Mesendoderm (in vitro differentiated cells): Measurements from ENCODE around the gene PC.
A peak's percentile ranks its signal among the peaks of the same experiment; 100 is the strongest.

Source experiments
- DNase-seq: peaks from one replicate; pipeline ENCODE4 v3.0.0; 2013
- H2AK5ac ChIP-seq: 2 replicates; pipeline ENCODE4 v1.6.1; 2013; ENCODE audit warnings: low read length, inconsistent platforms
- H2BK120ac ChIP-seq: 2 replicates; pipeline ENCODE4 v1.6.1; 2013; ENCODE audit warnings: low read depth, mild to moderate bottlenecking, low read length, moderate library complexity, mixed read lengths
- H2BK15ac ChIP-seq: replicated peaks from 2 replicates; pipeline ENCODE4 v1.6.1; 2013; ENCODE audit warnings: low read depth, mild to moderate bottlenecking, moderate library complexity
- H2BK5ac ChIP-seq: 2 replicates; pipeline ENCODE4 v1.6.1; 2013; ENCODE audit warnings: low read length, inconsistent platforms
- H3K18ac ChIP-seq: 2 replicates; pipeline ENCODE4 v1.6.1; 2013; ENCODE audit warnings: mild to moderate bottlenecking, low read length, mixed read lengths
- H3K23ac ChIP-seq: one replicate; pipeline ENCODE4 v1.6.1; 2013; ENCODE audit warnings: low read length
- H3K27ac ChIP-seq: 2 replicates; pipeline ENCODE4 v1.5.1; 2013; ENCODE audit warnings: low read depth, mild to moderate bottlenecking, inconsistent platforms, low read length, moderate library complexity
- H3K27me3 ChIP-seq: 2 replicates; pipeline ENCODE4 v1.6.1; 2013; ENCODE audit warnings: low read length, control low read depth, mild to moderate bottlenecking, inconsistent platforms; ENCODE audit not compliant: insufficient read depth, poor library complexity
- H3K36me3 ChIP-seq: 2 replicates; pipeline ENCODE4 v1.6.1; 2013; ENCODE audit warnings: low read length, inconsistent platforms; ENCODE audit not compliant: control insufficient read depth, insufficient read depth
- H3K4ac ChIP-seq: one replicate; pipeline ENCODE4 v1.6.1; 2013; ENCODE audit warnings: low read depth, mild to moderate bottlenecking, low read length, moderate library complexity
- H3K4me1 ChIP-seq: 2 replicates; pipeline ENCODE4 v1.6.1; 2013; ENCODE audit warnings: low read depth, low read length, inconsistent platforms; ENCODE audit not compliant: control insufficient read depth
- H3K4me2 ChIP-seq: 2 replicates; pipeline ENCODE4 v1.6.1; 2013; ENCODE audit warnings: low read length
- H3K4me3 ChIP-seq: 2 replicates; pipeline ENCODE4 v1.5.1; 2013; ENCODE audit warnings: mild to moderate bottlenecking, low read length
- H3K56ac ChIP-seq: one replicate; pipeline ENCODE4 v1.6.1; 2013; ENCODE audit warnings: low read length
- H3K79me1 ChIP-seq: 2 replicates; pipeline ENCODE4 v1.6.1; 2013; ENCODE audit warnings: low read length, inconsistent platforms
- H3K79me2 ChIP-seq: 2 replicates; pipeline ENCODE4 v1.6.1; 2013; ENCODE audit warnings: mild to moderate bottlenecking, low read length; ENCODE audit not compliant: control insufficient read depth, insufficient read depth
- H3K9ac ChIP-seq: 2 replicates; pipeline ENCODE4 v1.6.1; 2013; ENCODE audit warnings: low read length, inconsistent platforms
- H4K5ac ChIP-seq: one replicate; pipeline ENCODE4 v1.6.1; 2013; ENCODE audit warnings: low read length
- H4K8ac ChIP-seq: one replicate; pipeline ENCODE4 v1.6.1; 2013; ENCODE audit warnings: low read depth, mild to moderate bottlenecking, control low read depth, low read length, moderate library complexity
- WGBS: extraction: QIAGEN DNeasy Blood & Tissue Kit; methylation state at CpG from one replicate; pipeline ENCODE4 v1.1.7; 2013; ENCODE audit warnings: low lambda C conversion rate, missing lambda C conversion rate; ENCODE audit not compliant: insufficient coverage; ENCODE audit errors: extremely low coverage; 5-methylcytosine and 5-hydroxymethylcytosine counted together

PC gene

DNA sequence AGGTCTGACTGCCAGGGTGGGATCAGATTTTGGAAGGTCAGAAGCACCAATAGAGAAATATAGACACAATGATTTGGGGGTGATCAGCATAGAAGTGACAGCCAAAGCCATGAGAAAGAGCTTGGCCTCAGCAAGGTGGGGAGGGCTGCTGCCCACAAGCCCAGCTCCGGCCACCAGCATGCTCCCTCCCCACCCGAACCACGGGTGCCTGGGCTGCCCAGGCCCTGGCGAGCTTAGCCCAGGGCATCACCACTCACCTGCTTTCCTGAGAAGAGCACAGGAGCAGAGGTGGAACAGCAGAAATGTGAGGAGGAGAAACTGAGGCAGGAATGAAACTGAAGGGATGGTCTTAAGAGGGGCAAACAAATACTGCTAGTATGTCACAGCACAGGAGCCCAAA is 52.6 kb downstream of the PC start:
- Histone ChIP-seq H3K27me3 (no peaks in the 10 kb centered on the region), H2BK120ac (no peak overlapping the region), H3K27ac (no peak overlapping the region), H2BK5ac (no peak overlapping the region), H4K5ac (no peak overlapping the region), H3K9ac (no peak overlapping the region), H3K79me1 (no peaks in the 10 kb centered on the region), H3K36me3 (no peaks in the 10 kb centered on the region), H3K4me1 (peaks cover 2% of the 10 kb centered on the region), H3K56ac (no peak overlapping the region), H3K18ac (no peak overlapping the region), H3K4me3 (no peak overlapping the region), H3K23ac (no peak overlapping the region), H3K4me2 (no peak overlapping the region), H2AK5ac (no peak overlapping the region), H4K8ac (no peak overlapping the region), H2BK15ac (no peak overlapping the region), H3K4ac (no peak overlapping the region), H3K79me2 (no peaks in the 10 kb centered on the region)
- WGBS = no CpG with 5 or more reads among the region's 4 CpGs
- no peak for DNase-seq

DNA sequence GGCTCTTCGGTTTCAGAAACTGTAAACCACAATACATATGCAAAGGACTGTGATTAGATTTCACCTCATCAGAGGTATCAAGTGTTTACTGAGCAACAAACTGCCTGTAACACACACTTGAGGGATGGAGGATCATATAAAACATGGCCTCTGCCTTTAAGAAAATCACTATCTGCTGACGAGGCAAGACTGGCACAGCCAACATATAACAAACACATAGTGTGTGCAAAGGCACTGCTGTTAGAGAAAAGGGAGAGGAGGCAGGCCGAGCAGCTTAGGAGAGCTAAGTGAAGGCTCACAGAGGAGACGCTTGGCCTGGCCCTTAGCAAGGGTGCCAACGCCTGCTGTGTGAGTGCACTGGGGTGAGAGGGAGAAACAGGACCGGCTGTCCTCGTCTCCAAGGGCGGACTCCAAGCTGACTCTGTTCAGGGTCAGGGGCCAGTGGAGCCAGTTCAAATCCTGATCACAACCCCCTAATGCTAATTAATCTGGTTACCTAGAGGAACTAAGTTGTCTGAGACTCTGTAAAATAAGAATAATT is 53.1 kb downstream of the PC start:
- H4K5ac ChIP-seq = no peak overlapping the region
- no peaks in the 10 kb centered on the region for H3K79me1 ChIP-seq
- no peak overlapping the region for H2BK120ac ChIP-seq
- H3K79me2 ChIP-seq = no peaks in the 10 kb centered on the region
- H2AK5ac ChIP-seq = no peak overlapping the region
- H3K4ac ChIP-seq = no peak overlapping the region
- H3K23ac ChIP-seq = no peak overlapping the region
- H3K4me3 ChIP-seq = no peak overlapping the region
- no peak overlapping the region for H3K4me2 ChIP-seq
- peaks cover 2% of the 10 kb centered on the region for H3K4me1 ChIP-seq
- H3K9ac ChIP-seq = no peak overlapping the region
- no peak overlapping the region for H4K8ac ChIP-seq
- H2BK5ac ChIP-seq = no peak overlapping the region
- no peak overlapping the region for H2BK15ac ChIP-seq
- no peak overlapping the region for H3K27ac ChIP-seq
- no peaks in the 10 kb centered on the region for H3K36me3 ChIP-seq
- H3K27me3 ChIP-seq = no peaks in the 10 kb centered on the region
- H3K56ac ChIP-seq = no peak overlapping the region
- H3K18ac ChIP-seq = no peak overlapping the region
- DNase-seq = no peak
- no CpG with 5 or more reads among the region's 8 CpGs for WGBS

DNA sequence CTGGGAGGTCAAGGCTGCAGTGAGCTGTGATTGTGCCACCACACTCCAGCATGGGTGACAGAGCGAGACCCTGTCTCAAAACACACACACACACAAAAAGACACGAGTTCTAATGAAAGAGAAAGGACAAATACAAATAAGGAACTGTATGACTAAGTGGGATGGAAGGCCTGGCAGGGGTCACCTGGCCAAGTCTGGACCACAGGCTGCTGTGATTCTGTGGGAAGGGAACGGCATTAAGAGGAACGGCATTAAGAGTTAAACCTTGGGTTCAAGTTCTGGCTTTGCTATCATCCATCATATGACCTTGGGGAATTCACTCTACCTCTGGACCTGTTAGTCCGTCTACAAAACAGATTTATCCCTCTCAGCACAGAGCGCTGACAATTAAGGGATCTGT is 53.6 kb downstream of the PC start:
- Histone ChIP-seq H3K9ac (no peak overlapping the region), H3K4me2 (no peak overlapping the region), H3K4me1 (peaks cover 2% of the 10 kb centered on the region), H2BK120ac (no peak overlapping the region), H3K4ac (no peak overlapping the region), H3K18ac (no peak overlapping the region), H2BK15ac (no peak overlapping the region), H3K56ac (no peak overlapping the region), H3K79me2 (no peaks in the 10 kb centered on the region), H3K27ac (no peak overlapping the region), H3K27me3 (no peaks in the 10 kb centered on the region), H2BK5ac (no peak overlapping the region), H4K8ac (no peak overlapping the region), H3K23ac (no peak overlapping the region), H3K79me1 (no peaks in the 10 kb centered on the region), H3K36me3 (no peaks in the 10 kb centered on the region), H3K4me3 (no peak overlapping the region), H2AK5ac (no peak overlapping the region), H4K5ac (no peak overlapping the region)
- no CpG with 5 or more reads among the region's 6 CpGs for WGBS
- DNase-seq = no peak

DNA sequence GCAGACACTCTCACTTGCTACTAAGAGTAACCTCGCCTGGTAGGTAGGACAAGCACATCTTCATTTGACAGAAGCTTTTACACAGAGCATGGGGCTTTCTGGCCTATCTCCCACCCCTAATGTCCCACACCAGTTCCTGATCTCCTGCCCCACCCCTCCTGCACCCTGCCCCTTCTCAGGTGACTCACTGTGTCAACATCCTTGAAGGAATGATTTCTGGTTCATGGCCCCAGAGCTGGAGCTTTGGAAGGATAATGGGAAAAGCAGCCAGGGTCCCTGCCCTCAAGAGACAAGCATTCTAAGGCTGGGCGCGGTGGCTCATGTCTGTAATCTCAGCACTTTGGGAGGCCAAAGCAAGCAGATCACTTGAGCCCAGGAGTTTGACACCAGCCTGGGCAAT is 54.1 kb downstream of the PC start:
- Histone ChIP-seq H3K4me3 (no peak overlapping the region), H3K4ac (no peak overlapping the region), H2AK5ac (no peak overlapping the region), H3K4me1 (peaks cover 2% of the 10 kb centered on the region), H3K18ac (no peak overlapping the region), H3K79me2 (no peaks in the 10 kb centered on the region), H3K9ac (no peak overlapping the region), H2BK5ac (no peak overlapping the region), H3K27me3 (no peaks in the 10 kb centered on the region), H3K79me1 (no peaks in the 10 kb centered on the region), H3K23ac (no peak overlapping the region), H4K5ac (no peak overlapping the region), H2BK15ac (no peak overlapping the region), H2BK120ac (no peak overlapping the region), H3K4me2 (no peak overlapping the region), H3K56ac (no peak overlapping the region), H3K27ac (no peak overlapping the region), H4K8ac (no peak overlapping the region), H3K36me3 (no peaks in the 10 kb centered on the region)
- DNase-seq = peak; percentile 50
- WGBS = no CpG with 5 or more reads among the region's 3 CpGs

DNA sequence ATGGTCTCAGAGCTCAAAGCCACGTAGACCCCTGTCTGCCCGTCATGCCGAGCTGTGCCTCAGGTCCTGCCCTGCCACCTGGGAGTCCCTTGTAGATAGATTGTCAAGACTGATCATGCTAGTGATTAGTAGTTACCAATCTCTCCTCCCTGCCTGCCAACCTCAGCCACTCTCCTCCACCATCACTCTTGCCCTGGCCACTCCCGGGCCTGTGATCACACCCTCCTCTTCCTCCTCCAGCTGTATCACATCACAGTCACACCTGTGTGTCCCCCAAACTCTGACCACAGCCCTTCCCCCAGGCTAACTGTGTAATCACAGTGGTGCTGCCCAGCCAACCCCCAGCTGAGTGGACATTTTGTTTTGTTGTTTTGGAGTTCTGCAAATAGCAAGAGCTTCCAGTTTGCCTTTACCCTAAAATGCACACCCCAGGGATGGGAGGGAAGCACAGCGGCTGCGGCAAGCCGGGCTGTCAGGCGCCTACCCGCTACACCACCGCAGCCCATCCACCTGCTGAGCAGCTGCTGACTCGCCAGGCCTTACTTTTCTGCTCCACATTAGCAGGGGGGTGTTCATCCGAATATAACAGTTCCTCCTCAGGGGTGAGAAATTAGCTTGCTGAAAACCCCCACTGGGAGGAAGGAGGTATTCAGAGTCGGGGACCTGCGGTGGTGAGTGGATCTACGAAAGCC is 55.6 kb downstream of the PC start:
- Histone ChIP-seq H2AK5ac (no peak overlapping the region), H3K36me3 (no peaks in the 10 kb centered on the region), H3K4me3 (no peak overlapping the region), H2BK5ac (no peak overlapping the region), H3K79me1 (no peaks in the 10 kb centered on the region), H3K9ac (no peak overlapping the region), H4K8ac (no peak overlapping the region), H3K4me1 (peaks cover 2% of the 10 kb centered on the region), H2BK120ac (no peak overlapping the region), H3K4me2 (no peak overlapping the region), H4K5ac (no peak overlapping the region), H3K23ac (no peak overlapping the region), H3K27me3 (no peaks in the 10 kb centered on the region), H3K27ac (no peak overlapping the region), H2BK15ac (no peak overlapping the region), H3K4ac (no peak overlapping the region), H3K18ac (no peak overlapping the region), H3K56ac (no peak overlapping the region), H3K79me2 (no peaks in the 10 kb centered on the region)
- DNase-seq = no peak
- no CpG with 5 or more reads among the region's 15 CpGs for WGBS

DNA sequence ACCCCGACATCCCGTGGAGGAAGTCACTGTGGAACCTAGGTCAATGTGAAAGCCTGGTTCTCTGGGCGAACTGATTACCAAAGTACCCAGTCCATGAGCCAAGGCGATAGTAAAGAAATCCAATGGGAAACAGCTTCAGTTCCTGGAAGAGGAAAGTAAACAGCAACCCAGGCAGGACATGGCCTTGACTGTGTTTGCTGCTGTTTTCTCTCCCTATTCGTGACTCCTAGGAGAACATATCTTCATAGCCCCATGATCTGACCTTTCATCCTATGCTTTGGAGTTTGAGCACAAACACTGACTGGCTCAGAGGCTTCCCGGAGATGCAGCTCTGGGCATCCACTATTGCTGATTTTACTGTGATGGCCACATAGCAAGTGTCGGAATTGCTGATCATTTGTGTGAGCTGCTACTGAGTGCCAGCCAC is 56.2 kb downstream of the PC start:
- WGBS = no CpG with 5 or more reads among the region's 7 CpGs

More for the DNA sequence above, 56.2 kb downstream of the PC start:
- Histone ChIP-seq H3K4me3 (no peak overlapping the region), H3K18ac (no peak overlapping the region), H3K27me3 (no peaks in the 10 kb centered on the region), H2BK5ac (no peak overlapping the region), H4K8ac (no peak overlapping the region), H3K4ac (no peak overlapping the region), H3K79me2 (no peaks in the 10 kb centered on the region), H2BK120ac (no peak overlapping the region), H3K27ac (no peak overlapping the region), H3K56ac (no peak overlapping the region), H3K9ac (no peak overlapping the region), H3K36me3 (no peaks in the 10 kb centered on the region), H3K79me1 (no peaks in the 10 kb centered on the region), H2BK15ac (no peak overlapping the region), H4K5ac (no peak overlapping the region), H2AK5ac (no peak overlapping the region), H3K4me1 (peaks cover 2% of the 10 kb centered on the region), H3K23ac (no peak overlapping the region), H3K4me2 (no peak overlapping the region)
- DNase-seq = no peak
